Glutamatergic neuron (in vitro differentiated cells): ENCODE results near the gene RGS19. TPM values are rescaled to one million over a fixed set of nuclear protein-coding genes. Genes with fewer than 3 reads are reported as not detected.

ENCODE experiments used
- DNase-seq: peaks from one replicate; pipeline ENCODE4 v3.0.0; 2022
- H3K27ac Mint-ChIP-seq: one replicate; pipeline ENCODE4 v1.8.0; 2020; ENCODE audit warnings: mild to moderate bottlenecking, mixed read lengths, inconsistent platforms; ENCODE audit not compliant: unreplicated experiment
- H3K27me3 Mint-ChIP-seq: one replicate; pipeline ENCODE4 v1.8.0; 2020; ENCODE audit warnings: mild to moderate bottlenecking, moderate library complexity, mixed read lengths, inconsistent platforms; ENCODE audit not compliant: unreplicated experiment
- H3K36me3 Mint-ChIP-seq: one replicate; pipeline ENCODE4 v1.8.0; 2020; ENCODE audit warnings: mild to moderate bottlenecking, mixed read lengths, inconsistent platforms; ENCODE audit not compliant: unreplicated experiment
- H3K4me1 Mint-ChIP-seq: one replicate; pipeline ENCODE4 v1.8.0; 2020; ENCODE audit warnings: mild to moderate bottlenecking, low read depth, mixed read lengths, inconsistent platforms; ENCODE audit not compliant: unreplicated experiment
- H3K4me3 Mint-ChIP-seq: one replicate; pipeline ENCODE4 v1.8.0; 2020; ENCODE audit warnings: mild to moderate bottlenecking, mixed read lengths, inconsistent platforms; ENCODE audit not compliant: unreplicated experiment
- H3K9me3 Mint-ChIP-seq: one replicate; pipeline ENCODE4 v1.8.0; 2020; ENCODE audit warnings: mild to moderate bottlenecking, moderate library complexity, mixed read lengths, inconsistent platforms; ENCODE audit not compliant: unreplicated experiment
- CTCF ChIP-seq: fragments of 200-600 bp; sonication (generic); IDR thresholded peaks from one replicate; pipeline ENCODE4 v1.5.0; 2021; ENCODE audit not compliant: partially characterized antibody, unreplicated experiment
- total RNA-seq: library from RNA; stranded (reverse); fragmentation: NEBNext Ultra II Directional; extraction: Animal tissue kit (Norgen Biotek cat#: 25700); gene quantifications from one replicate; pipeline ENCODE4 v1.2.1, GENCODE V29; 2021; ENCODE audit not compliant: unreplicated experiment

RGS19 gene
- total RNA-seq, 1 donor from 2014 or later: 4.4 TPM

GRCh38 chr20:64038565-64039292, 40.6 kb downstream of the RGS19 start:
- H3K36me3 Mint-ChIP-seq: no peaks in the 10 kb centered on the region
- DNase-seq: peak; percentile 89
- peaks cover 14% of the 10 kb centered on the region for H3K9me3 Mint-ChIP-seq
- H3K4me3 Mint-ChIP-seq: no peak overlapping the region
- H3K4me1 Mint-ChIP-seq: peaks cover 25% of the 10 kb centered on the region
- H3K27ac Mint-ChIP-seq: no peak overlapping the region
- peak; percentile 72 for TF ChIP-seq CTCF
- H3K27me3 Mint-ChIP-seq: peaks cover 13% of the 10 kb centered on the region

GRCh38 chr20:64038224-64038564, 41.1 kb downstream of the RGS19 start:
- H3K27ac Mint-ChIP-seq: no peak overlapping the region
- peaks cover 15% of the 10 kb centered on the region for H3K9me3 Mint-ChIP-seq
- H3K4me3 Mint-ChIP-seq: no peak overlapping the region
- no peak for TF ChIP-seq CTCF
- DNase-seq: no peak
- peaks cover 23% of the 10 kb centered on the region for H3K4me1 Mint-ChIP-seq
- peaks cover 10% of the 10 kb centered on the region for H3K27me3 Mint-ChIP-seq
- no peaks in the 10 kb centered on the region for H3K36me3 Mint-ChIP-seq

GRCh38 chr20:64037498-64038213, 41.7 kb downstream of the RGS19 start:
- no peaks in the 10 kb centered on the region for H3K36me3 Mint-ChIP-seq
- no peak overlapping the region for H3K27ac Mint-ChIP-seq
- TF ChIP-seq CTCF: no peak
- peaks cover 15% of the 10 kb centered on the region for H3K9me3 Mint-ChIP-seq
- peaks cover 10% of the 10 kb centered on the region for H3K27me3 Mint-ChIP-seq
- peaks cover 24% of the 10 kb centered on the region for H3K4me1 Mint-ChIP-seq
- DNase-seq: no peak
- H3K4me3 Mint-ChIP-seq: peak overlapping the region; percentile 61

- no peak for TF ChIP-seq CTCF
- Mint-ChIP-seq H3K36me3 (no peaks in the 10 kb centered on the region), H3K27me3 (peaks cover 10% of the 10 kb centered on the region), H3K27ac (no peak overlapping the region), H3K4me1 (peaks cover 24% of the 10 kb centered on the region), H3K4me3 (no peak overlapping the region), H3K9me3 (peaks cover 15% of the 10 kb centered on the region)
- DNase-seq: no peak
Measured at GRCh38 chr20:64037199-64037497, 42.2 kb downstream of the RGS19 start.
